Panc1 (cell line): ENCODE measurements around the gene LYRM9. TPM values are rescaled to one million over a fixed set of nuclear protein-coding genes. Genes with fewer than 3 reads are reported as not detected.
"Not testable (repeated sequence)": the region's sequence is repeated elsewhere in the genome, so short reads cannot be mapped to it uniquely, and the experiment has no call there.

Experiments
- ATAC-seq: fragments of 200-7000 bp; cut with Tn5 transposase; 2 replicates; pipeline ENCODE4 v1.9.1; 2020; ENCODE audit warnings: mild to moderate bottlenecking, moderate library complexity
- BruUV-seq: library from RNA; stranded (reverse); fragments of 400-500 nt; replicated peaks from 2 replicates; lab custom pipeline; 2021; lab: Mats Ljungman, UMichigan
- CTCF ChIA-PET: fragments of 300-600 bp; sonication (Branson Sonifier 250); formaldehyde crosslinking; loops from one replicate; lab custom pipeline; 2022; ENCODE audit warnings: antibody characterized with exemption; lab: Charles Lee
- POLR2A ChIA-PET: fragments of 300-600 bp; sonication (Branson Sonifier 250); formaldehyde crosslinking; loops from one replicate; lab custom pipeline; 2022; ENCODE audit warnings: antibody characterized with exemption; lab: Charles Lee
- DNase-seq: peaks from one replicate; pipeline ENCODE4 v3.0.0-alpha.2; 2010; ENCODE audit warnings: low read depth, low spot score
- H3K27ac ChIP-seq: 2 replicates; pipeline ENCODE4 v1.5.1; 2011; ENCODE audit warnings: mild to moderate bottlenecking, low read length, inconsistent platforms
- H3K27me3 ChIP-seq: fragments of 200-500 bp; sonication (Bioruptor generic); 2 replicates; pipeline ENCODE4 v1.6.0; 2014; ENCODE audit warnings: low read length, inconsistent platforms; ENCODE audit not compliant: control insufficient read depth, insufficient read depth
- H3K36me3 ChIP-seq: fragments of 200-500 bp; sonication (Bioruptor generic); 2 replicates; pipeline ENCODE4 v1.5.1; 2014; ENCODE audit warnings: inconsistent platforms, mild to moderate bottlenecking, low read length, moderate library complexity; ENCODE audit not compliant: control insufficient read depth, insufficient read depth
- H3K4me1 ChIP-seq: 2 replicates; pipeline ENCODE4 v1.5.1; 2011; ENCODE audit warnings: inconsistent platforms, mild to moderate bottlenecking, low read length, moderate library complexity; ENCODE audit not compliant: control insufficient read depth, insufficient read depth
- H3K4me3 ChIP-seq, 2 experiments: 2 replicates each; pipeline ENCODE4 v1.5.1; 2011 to 2012; ENCODE audit warnings: low read depth in 2 of 2, low read length in 2 of 2, mild to moderate bottlenecking in 2 of 2, inconsistent platforms in 1 of 2, moderate library complexity in 1 of 2
- H3K9me3 ChIP-seq: fragments of 200-500 bp; sonication (Bioruptor generic); 2 replicates; pipeline ENCODE4 v1.5.1; 2014; ENCODE audit warnings: low read depth, mild to moderate bottlenecking, inconsistent platforms, low read length, moderate library complexity; ENCODE audit not compliant: control insufficient read depth, insufficient read depth
- POLR2AphosphoS5 ChIP-seq: IDR thresholded peaks from 2 replicates; pipeline ENCODE4 v1.6.1; 2012; ENCODE audit warnings: mild to moderate bottlenecking, low read depth, low read length, moderate library complexity
- REST ChIP-seq, 2 experiments: IDR thresholded peaks; 2 replicates each; pipeline ENCODE4 v1.6.1; 2011 to 2012; ENCODE audit warnings: low read depth in 2 of 2, control low read depth in 1 of 2, low read length in 1 of 2, mild to moderate bottlenecking in 1 of 2, moderate library complexity in 1 of 2; ENCODE audit not compliant: insufficient read depth in 1 of 2
- SIN3A ChIP-seq: IDR thresholded peaks from 2 replicates; pipeline ENCODE4 v1.6.1; 2012; ENCODE audit warnings: low read depth, mild to moderate bottlenecking, low read length, moderate library complexity, borderline replicate concordance; ENCODE audit not compliant: insufficient read depth
- TCF7L2 ChIP-seq: IDR thresholded peaks from 2 replicates; pipeline ENCODE4 v1.6.1; 2011; ENCODE audit warnings: mild to moderate bottlenecking, low read depth, low read length, inconsistent platforms
- in situ Hi-C: cut with HindIII; loops from 2 replicates; pipeline ENCODE4 v1.10.0; 2016; ENCODE audit warnings: low sequenced_read_pairs, low pct_unique_long_range_greater_than_20kb
- intact Hi-C: fragments of 100-400 bp; cut with micrococcal nuclease; formaldehyde crosslinking; loops from one replicate; pipeline ENCODE4 v1.10.0; 2022; ENCODE audit not compliant: unreplicated experiment
- total RNA-seq: library from RNA; stranded (reverse); gene quantifications from one replicate; pipeline ENCODE4 v1.2.1, GENCODE V29; 2021; ENCODE audit not compliant: unreplicated experiment
- TF ChIP-seq, protein P1 (sequence below): fragments of 450-650 bp; IDR thresholded peaks from 2 replicates; pipeline ENCODE4 v1.5.1; 2017; ENCODE audit warnings: mild to moderate bottlenecking

Gene LYRM9
- total RNA-seq, 1 experiment from 2014 or later = 1.6 TPM

DNA sequence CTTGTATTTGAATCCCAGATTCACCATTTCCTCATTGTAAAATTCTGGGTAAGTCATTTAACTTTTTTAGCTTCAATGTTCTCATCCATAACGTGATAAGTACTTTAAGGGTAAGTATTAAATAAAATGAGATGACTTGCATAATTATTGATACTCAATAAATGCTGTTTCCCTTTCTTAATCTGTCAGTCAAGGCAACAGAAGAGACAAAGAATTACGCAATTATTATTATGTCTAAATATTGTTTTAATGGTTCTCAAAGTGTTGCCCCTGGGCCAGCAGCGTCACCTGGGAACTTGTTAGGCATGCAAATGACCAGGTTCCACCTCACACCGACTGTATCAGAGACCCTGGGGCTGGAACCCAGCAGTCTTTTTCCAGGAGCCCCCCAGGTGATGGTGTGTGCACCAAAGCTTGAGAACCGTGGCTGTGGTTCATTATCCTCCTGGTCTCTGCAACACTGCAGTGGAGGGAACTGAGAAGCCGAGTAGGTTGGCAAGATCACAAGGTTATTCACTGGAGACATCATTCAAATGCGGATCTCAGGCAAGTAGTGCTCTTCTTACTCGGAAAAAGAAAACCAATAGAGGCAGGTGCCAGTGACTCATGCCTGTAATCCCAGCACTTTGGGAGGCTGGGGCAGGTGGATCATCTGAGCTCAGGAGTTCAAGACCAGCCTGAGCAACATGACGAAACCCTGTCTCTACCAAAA is 43.5 kb downstream of the LYRM9 start:
- ATAC-seq = no peak
- Histone ChIP-seq H3K4me1 (no peaks in the 10 kb centered on the region), H3K9me3 (no peaks in the 10 kb centered on the region), H3K27me3 (peaks cover 11% of the 10 kb centered on the region), H3K27ac (no peak overlapping the region), H3K36me3 (no peaks in the 10 kb centered on the region), H3K4me3 (no peak overlapping the region)
- POLR2A ChIA-PET = no interaction called here
- BruUV-seq = no TSS peak
- TF ChIP-seq TCF7L2 (no peak), POLR2AphosphoS5 (no peak), SIN3A (no peak), REST (IDR thresholded peaks at IDR 0.05; ENCODE audit: insufficient read depth in 1 of 2, low read depth in 2 of 2, low read length in 1 of 2) (no peak)
- TF ChIP-seq, protein P1, sequence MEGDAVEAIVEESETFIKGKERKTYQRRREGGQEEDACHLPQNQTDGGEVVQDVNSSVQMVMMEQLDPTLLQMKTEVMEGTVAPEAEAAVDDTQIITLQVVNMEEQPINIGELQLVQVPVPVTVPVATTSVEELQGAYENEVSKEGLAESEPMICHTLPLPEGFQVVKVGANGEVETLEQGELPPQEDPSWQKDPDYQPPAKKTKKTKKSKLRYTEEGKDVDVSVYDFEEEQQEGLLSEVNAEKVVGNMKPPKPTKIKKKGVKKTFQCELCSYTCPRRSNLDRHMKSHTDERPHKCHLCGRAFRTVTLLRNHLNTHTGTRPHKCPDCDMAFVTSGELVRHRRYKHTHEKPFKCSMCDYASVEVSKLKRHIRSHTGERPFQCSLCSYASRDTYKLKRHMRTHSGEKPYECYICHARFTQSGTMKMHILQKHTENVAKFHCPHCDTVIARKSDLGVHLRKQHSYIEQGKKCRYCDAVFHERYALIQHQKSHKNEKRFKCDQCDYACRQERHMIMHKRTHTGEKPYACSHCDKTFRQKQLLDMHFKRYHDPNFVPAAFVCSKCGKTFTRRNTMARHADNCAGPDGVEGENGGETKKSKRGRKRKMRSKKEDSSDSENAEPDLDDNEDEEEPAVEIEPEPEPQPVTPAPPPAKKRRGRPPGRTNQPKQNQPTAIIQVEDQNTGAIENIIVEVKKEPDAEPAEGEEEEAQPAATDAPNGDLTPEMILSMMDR = no peak
- no peak for DNase-seq
- intact Hi-C loops (loop anchor here (5.0 to 10.0 kb wide), 2 partner anchors 37 to 55 kb away; no protein-coding TSS in a partner anchor), in situ Hi-C loops (no loop called here)
- CTCF ChIA-PET = no interaction called here

DNA sequence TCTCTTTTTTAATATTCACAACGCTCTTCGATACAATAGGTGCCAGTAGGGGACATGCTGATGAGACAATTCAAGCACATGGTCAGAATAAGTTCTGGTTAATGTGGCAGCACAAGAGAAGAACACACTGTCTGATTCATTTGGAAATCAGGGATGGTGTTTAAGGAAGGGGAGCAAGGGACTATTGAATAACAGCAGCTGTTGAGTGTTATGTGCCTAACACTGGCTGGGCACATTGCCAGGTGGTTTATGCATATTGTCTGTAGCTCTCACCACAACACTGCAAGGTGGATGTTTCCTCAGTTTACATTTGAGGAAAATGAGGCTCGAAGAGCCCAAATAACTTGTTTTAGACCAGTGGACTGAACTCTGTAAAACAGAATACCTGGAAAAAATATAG is 44.2 kb downstream of the LYRM9 start:
- DNase-seq = no peak
- BruUV-seq = no TSS peak
- Histone ChIP-seq H3K4me3 (no peak overlapping the region), H3K27me3 (peaks cover 8% of the 10 kb centered on the region), H3K36me3 (no peaks in the 10 kb centered on the region), H3K4me1 (no peaks in the 10 kb centered on the region), H3K9me3 (no peaks in the 10 kb centered on the region), H3K27ac (no peak overlapping the region)
- ATAC-seq = no peak
- in situ Hi-C loops (no loop called here), intact Hi-C loops (loop anchor here (10.0 kb wide), 1 partner anchor 54 kb away; no protein-coding TSS in a partner anchor)
- ChIA-PET POLR2A (no interaction called here), CTCF (no interaction called here)
- TF ChIP-seq TCF7L2 (no peak), SIN3A (no peak), REST (IDR thresholded peaks at IDR 0.05; ENCODE audit: insufficient read depth in 1 of 2, low read depth in 2 of 2, low read length in 1 of 2) (no peak), POLR2AphosphoS5 (no peak)
- TF ChIP-seq, protein P1 = no peak

DNA sequence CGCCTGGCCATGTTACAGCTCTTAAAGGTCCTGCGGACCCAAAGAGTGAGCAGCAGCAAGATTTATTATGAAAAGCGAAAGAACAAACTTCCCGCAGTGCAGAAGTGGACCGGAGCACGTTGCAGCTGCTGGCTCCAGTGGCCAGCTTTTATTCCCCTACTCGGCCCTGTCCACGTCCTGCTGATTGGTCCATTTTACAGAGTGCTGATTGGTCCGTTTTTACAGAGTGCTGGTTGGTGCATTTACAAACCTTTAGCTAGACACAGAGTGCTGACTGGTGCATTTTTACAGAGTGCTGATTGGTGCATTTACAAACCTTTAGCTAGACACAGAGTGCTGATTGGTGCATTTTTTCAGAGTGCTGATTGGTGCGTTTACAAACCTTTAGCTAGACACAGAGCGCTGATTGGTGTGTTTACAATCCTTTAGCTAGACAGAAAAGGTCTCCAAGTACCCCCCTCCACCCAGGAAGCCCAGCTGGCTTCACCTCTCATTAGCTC is 46.3 kb downstream of the LYRM9 start:
- in situ Hi-C loops, DNase-seq, H3K27me3 ChIP-seq, H3K9me3 ChIP-seq, H3K27ac ChIP-seq, ATAC-seq, CTCF ChIA-PET, H3K4me1 ChIP-seq, H3K36me3 ChIP-seq, H3K4me3 ChIP-seq, BruUV-seq, POLR2A ChIA-PET: not testable (repeated sequence)
- intact Hi-C loops = loop anchor here (10.0 kb wide), 1 partner anchor 52 kb away; no protein-coding TSS in a partner anchor
